BJ (cell line): ENCODE measurements around the gene CBX3. TPM values are rescaled to one million over a fixed set of nuclear protein-coding genes. Genes with fewer than 3 reads are reported as not detected.

ENCODE experiments used
- CTCF ChIA-PET: fragments of 350-600 bp; formaldehyde crosslinking; extraction: SDS; loops from one replicate; lab custom pipeline; 2021; ENCODE audit warnings: antibody characterized with exemption, inconsistent platforms; lab: Yijun Ruan, JAX
- POLR2A ChIA-PET: fragments of 300-600 bp; sonication (Branson Sonifier 250); formaldehyde crosslinking; extraction: SDS; loops from one replicate; lab custom pipeline; 2021; ENCODE audit warnings: antibody characterized with exemption; lab: Charles Lee
- DNase-seq: peaks from one replicate; pipeline ENCODE4 v3.0.0-alpha.2; 2011; ENCODE audit warnings: low read depth
- H3K27me3 ChIP-seq: 2 replicates; pipeline ENCODE4 v1.6.0; 2011; ENCODE audit warnings: low read length; ENCODE audit not compliant: control insufficient read depth, insufficient read depth
- H3K36me3 ChIP-seq: 2 replicates; pipeline ENCODE4 v1.5.1; 2011; ENCODE audit warnings: low read length; ENCODE audit not compliant: control insufficient read depth, insufficient read depth
- H3K4me3 ChIP-seq: 2 replicates; pipeline ENCODE4 v1.5.1; 2011; ENCODE audit warnings: low read depth, mild to moderate bottlenecking, control low read depth, low read length
- polyA plus RNA-seq: library from polyadenylated mRNA; depleted of rRNA; stranded (reverse); fragments of >200 nt; gene quantifications from 2 replicates; pipeline ENCODE4 v1.2.3, GENCODE V29; 2011
- TF ChIP-seq, protein P1 (sequence below): IDR thresholded peaks from 2 replicates; pipeline ENCODE4 v1.5.1; 2011; ENCODE audit warnings: low read depth, mild to moderate bottlenecking, control low read depth, inconsistent platforms, low read length, moderate library complexity; ENCODE audit not compliant: insufficient read depth

CBX3 gene
- polyA plus RNA-seq, 1 experiment, result 37.0 TPM

GRCh38 chr7:26179826-26180497, 21.6 kb upstream of the CBX3 start:
- ChIA-PET POLR2A (interaction anchor here (0.7 kb wide), 2 partner anchors 22 to 33 kb away, joined by 3 to 7 read pairs; no protein-coding TSS in a partner anchor), CTCF (interaction anchor here (0.6 to 1.0 kb wide), 3 partner anchors 19 to 327 kb away, joined by 3 read pairs; no protein-coding TSS in a partner anchor)
- Histone ChIP-seq H3K4me3 (no peak overlapping the region), H3K27me3 (no peaks in the 10 kb centered on the region), H3K36me3 (no peaks in the 10 kb centered on the region)
- TF ChIP-seq, protein P1, sequence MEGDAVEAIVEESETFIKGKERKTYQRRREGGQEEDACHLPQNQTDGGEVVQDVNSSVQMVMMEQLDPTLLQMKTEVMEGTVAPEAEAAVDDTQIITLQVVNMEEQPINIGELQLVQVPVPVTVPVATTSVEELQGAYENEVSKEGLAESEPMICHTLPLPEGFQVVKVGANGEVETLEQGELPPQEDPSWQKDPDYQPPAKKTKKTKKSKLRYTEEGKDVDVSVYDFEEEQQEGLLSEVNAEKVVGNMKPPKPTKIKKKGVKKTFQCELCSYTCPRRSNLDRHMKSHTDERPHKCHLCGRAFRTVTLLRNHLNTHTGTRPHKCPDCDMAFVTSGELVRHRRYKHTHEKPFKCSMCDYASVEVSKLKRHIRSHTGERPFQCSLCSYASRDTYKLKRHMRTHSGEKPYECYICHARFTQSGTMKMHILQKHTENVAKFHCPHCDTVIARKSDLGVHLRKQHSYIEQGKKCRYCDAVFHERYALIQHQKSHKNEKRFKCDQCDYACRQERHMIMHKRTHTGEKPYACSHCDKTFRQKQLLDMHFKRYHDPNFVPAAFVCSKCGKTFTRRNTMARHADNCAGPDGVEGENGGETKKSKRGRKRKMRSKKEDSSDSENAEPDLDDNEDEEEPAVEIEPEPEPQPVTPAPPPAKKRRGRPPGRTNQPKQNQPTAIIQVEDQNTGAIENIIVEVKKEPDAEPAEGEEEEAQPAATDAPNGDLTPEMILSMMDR, result no peak
- DNase-seq, result no peak

GRCh38 chr7:26180792-26181198, 20.8 kb upstream of the CBX3 start:
- TF ChIP-seq, protein P1, result no peak
- no peak for DNase-seq
- H3K27me3 ChIP-seq, result no peaks in the 10 kb centered on the region
- ChIA-PET CTCF (interaction anchor here (0.8 to 1.0 kb wide), 2 partner anchors 19 to 22 kb away, joined by 3 read pairs; no protein-coding TSS in a partner anchor), POLR2A (interaction anchor here (0.7 kb wide), 2 partner anchors 23 to 34 kb away, joined by 3 to 7 read pairs; no protein-coding TSS in a partner anchor)
- H3K36me3 ChIP-seq, result no peaks in the 10 kb centered on the region
- H3K4me3 ChIP-seq, result no peak overlapping the region

GRCh38 chr7:26181474-26182227, 19.9 kb upstream of the CBX3 start:
- POLR2A ChIA-PET, result interaction anchor here (0.6 kb wide), 1 partner anchor 187 kb away, joined by 3 read pairs; no protein-coding TSS in a partner anchor
- H3K27me3 ChIP-seq, result no peaks in the 10 kb centered on the region

GRCh38 chr7:26182283-26182682, 19.3 kb upstream of the CBX3 start:
- no peaks in the 10 kb centered on the region for H3K27me3 ChIP-seq
- ChIA-PET CTCF (interaction anchor here (1.9 kb wide), 1 partner anchor 11 kb away, joined by 5 read pairs; no protein-coding TSS in a partner anchor), POLR2A (interaction anchor here (0.6 kb wide), 1 partner anchor 186 kb away, joined by 3 read pairs; no protein-coding TSS in a partner anchor)
- H3K4me3 ChIP-seq, result no peak overlapping the region
- DNase-seq, result no peak
- TF ChIP-seq, protein P1, result no peak
- H3K36me3 ChIP-seq, result no peaks in the 10 kb centered on the region

More at GRCh38 chr7:26181474-26182227, 19.9 kb upstream of the CBX3 start:
- CTCF ChIA-PET, result interaction anchor here (1.9 kb wide), 1 partner anchor 12 kb away, joined by 5 read pairs; no protein-coding TSS in a partner anchor
- Histone ChIP-seq H3K36me3 (no peaks in the 10 kb centered on the region), H3K4me3 (no peak overlapping the region)
- no peak for DNase-seq
- TF ChIP-seq, protein P1, result no peak
